HPDE6-E6E7 (cell line): ENCODE measurements around the gene MRPL49.
"Not testable (repeated sequence)": the region's sequence is repeated elsewhere in the genome, so short reads cannot be mapped to it uniquely, and the experiment has no call there.

ENCODE experiments used
- DNase-seq: peaks from one replicate; pipeline ENCODE4 v3.0.0; 2011; ENCODE audit warnings: missing footprints; ENCODE audit errors: extremely low spot score

MRPL49 gene

GRCh38 chr11:65165410-65166317, 43.5 kb downstream of the MRPL49 start:
- no peak for DNase-seq

DNA sequence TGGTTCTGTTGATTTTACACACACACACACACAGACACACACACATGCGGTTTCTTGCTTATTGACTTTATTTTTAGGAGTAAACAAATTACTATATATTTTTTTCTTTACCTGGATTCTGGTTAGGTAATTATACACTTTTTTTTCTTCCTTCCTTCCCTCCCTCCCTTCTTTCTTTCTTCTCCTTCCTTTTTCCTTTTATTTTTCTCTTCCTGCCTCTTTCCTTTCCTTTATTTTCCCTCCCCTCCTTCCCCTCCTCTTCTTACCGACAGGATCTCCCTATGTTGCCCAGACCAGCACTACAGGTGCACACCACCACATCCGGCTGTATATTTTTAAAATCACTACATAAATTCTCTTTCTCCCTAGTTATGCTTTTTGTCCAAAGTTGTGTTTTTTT, 44.8 kb downstream of the MRPL49 start:
- DNase-seq = no peak

DNA sequence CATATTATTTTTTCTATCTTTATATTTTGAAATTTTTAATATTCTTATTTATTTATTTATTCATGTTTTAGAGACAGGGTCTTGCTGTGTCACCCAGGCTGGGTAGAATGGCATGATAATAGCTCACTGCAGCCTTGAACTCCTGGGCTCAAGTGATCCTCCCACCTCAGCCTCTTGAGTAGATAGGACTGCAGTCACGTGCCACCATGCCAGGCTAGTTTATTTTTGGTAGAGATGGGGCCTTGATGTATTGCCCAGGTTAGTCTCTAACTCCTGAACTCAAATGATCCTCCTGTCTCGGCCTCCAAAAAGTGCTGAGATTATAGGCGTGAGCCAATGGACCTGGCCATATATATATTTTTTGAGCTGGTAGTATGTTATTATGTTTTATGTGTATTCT, 45.5 kb downstream of the MRPL49 start:
- DNase-seq = no peak

DNA sequence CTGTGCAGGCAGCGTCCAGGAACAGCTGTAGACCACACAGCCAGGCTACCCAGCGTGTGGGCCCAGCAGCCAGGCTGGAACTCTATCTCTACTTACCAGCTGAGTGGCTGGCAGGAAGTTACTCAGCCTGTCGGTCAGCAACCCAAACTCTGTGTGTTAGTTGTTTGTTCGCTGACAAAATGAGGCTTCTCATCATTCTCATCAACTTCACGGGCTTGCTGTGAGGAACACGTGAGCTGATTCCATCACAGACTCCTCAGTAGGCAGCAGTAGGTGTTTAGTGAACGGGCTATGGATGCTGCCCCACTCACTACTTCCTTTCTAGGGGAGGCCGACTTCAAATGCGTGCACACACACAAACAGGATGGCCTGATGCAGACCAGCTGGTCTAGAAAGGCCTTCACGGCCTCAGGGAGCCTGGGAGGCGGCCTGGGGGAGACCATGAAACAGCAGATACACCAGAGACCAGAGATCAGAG, 47.1 kb downstream of the MRPL49 start:
- no peak for DNase-seq

DNA sequence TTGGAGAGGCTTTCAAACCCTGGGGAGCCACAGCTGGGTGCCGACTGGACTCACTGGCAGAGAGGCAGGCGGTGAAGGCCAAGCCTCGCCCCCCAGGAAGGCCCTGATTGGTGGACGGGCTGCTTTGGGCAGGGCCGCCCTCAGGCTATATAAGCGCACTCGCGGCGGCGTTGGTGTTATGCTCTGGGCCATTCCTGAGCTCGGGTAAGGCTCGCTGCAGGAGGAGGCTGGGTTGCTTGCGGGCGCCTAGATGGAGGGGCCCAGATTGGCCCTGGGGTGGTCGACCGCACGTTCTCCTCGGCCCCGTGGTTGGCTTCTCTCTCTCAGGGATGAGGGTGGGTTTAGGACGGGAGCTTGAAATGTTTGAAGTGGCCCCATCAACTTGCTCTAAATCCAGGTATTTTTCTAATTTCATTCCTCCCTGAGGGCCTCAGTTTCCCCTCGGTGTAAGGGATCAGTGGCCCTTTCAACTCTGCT, 48.0 kb downstream of the MRPL49 start, which contains the start of gene SPDYC:
SPDYC (plus strand) TSS at position 176 of the 477 bp plus-strand sequence. CDS start 1,125 bp downstream, outside the sequence.
- DNase-seq = no peak

GRCh38 chr11:65172600-65172999, 50.5 kb downstream of the MRPL49 start:
- no peak for DNase-seq

DNA sequence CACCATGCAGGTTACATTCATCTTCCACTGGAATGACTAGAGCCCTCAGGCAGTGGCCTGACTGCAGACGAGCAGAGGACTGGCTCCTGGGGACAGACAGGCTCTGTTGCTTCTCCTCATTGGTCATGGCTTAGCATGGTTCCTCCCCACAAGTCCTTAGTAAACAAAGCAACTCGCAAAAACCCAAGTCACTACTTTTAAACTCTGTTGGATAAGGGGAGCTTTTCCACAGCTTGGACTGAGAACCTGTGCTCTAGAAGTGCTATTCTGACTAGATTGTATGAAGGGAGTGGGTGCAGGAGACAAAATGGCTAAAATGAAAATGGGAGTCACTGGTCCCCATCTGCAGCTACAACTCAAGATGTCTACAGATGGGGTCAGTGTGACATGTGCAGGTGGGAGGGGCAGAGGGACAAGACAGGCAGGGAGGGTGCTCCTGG, 52.5 kb downstream of the MRPL49 start:
- not testable (repeated sequence) for DNase-seq
